Inflammatory macrophage treated with lipopolysaccharide for 4 hours (primary cell): ENCODE measurements around the gene LRRC10B.

ENCODE experiments used
- DNase-seq: peaks from one replicate; pipeline ENCODE4 v3.0.0-alpha.2; 2020

The LRRC10B gene

GRCh38 chr11:61487342-61488025 is 21.1 kb upstream of the LRRC10B start:
- DNase-seq, result no peak

- DNase-seq, result no peak
Observed at GRCh38 chr11:61488651-61489291, 19.8 kb upstream of the LRRC10B start.

GRCh38 chr11:61489833-61490721 is 18.5 kb upstream of the LRRC10B start:
- no peak for DNase-seq

DNA sequence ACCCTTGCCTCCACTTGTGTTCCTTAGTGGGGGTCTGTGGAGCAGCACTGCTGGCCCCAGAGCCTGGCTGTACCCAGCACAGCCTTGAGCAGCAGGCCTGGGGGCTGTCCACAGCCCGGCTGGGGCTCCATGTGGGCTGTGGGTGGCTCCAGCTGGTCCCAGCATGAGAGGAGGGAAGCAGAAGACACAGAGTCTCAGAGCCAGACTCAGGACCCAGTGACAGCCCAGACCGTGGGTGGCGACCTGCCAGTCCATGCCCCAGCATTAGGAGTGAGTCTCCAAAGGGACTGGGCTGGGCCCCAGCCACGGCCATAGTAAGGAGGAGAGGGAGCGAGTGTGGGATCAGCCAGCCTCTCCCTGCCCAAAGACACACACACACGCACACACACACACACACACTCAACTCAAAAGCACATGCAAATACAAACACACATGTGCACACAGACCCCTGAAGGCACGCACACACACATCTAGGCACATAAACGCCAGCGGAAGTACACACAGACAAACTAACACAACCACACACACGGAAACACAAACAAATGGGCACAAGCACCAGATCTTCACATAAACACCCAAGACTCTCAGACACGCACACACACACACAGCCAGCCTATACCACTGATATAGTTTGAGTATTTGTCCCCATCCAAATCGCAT is 16.7 kb upstream of the LRRC10B start:
- no peak for DNase-seq

DNA sequence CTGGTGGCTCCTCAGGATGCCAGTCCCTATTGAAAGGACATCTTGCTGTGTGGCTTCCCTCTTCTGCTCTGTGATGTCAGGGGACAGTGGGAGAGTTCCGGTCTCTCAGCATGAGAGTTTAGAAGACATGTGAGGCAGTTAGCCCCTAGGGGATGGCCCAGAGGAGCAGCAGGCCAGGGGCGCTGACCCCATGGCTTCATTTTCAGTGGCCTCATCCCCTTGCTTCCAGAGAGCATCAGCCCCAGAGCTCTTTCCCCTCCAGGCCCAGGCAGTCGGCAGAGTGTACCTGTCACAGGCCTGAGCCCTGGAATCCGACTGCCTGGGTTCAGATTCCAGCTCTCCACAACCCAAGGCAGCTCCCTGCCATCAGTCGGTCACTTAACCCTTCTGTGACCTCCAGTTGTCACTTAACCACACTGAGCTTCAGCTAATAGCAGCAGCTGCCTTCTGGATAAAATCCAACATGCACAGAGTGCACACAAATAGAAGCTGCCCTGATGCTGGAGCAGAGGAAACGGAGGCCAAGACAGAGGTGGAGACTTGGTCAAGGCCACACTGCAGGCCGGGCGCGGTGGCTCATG is 14.1 kb upstream of the LRRC10B start:
- DNase-seq, result no peak

- DNase-seq, result no peak
Observed at GRCh38 chr11:61495801-61496601, 12.5 kb upstream of the LRRC10B start.

GRCh38 chr11:61496602-61497400 is 11.7 kb upstream of the LRRC10B start:
- no peak for DNase-seq

- DNase-seq, result no peak
Observed at GRCh38 chr11:61497473-61497872, 11.1 kb upstream of the LRRC10B start.

DNA sequence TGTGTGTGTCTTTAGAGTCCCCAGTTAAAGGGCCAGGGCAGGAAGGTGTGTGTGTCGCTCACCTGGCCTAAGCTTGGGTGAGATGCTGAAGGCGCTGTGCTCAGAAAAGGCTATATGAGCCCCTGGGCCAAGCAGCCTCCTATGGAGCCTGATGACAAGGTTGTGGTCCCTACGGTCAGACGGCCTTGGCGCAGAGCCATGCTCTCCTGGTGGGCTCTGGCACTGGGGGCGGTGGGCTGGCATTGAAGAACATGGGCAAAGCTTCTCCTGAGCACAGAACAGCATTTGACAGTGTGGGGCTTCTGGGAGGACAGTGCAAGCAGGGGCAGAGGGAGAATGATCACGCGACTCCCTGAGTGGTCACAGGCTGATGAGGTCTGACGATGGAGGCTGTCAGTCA is 10.7 kb upstream of the LRRC10B start:
- DNase-seq, result no peak

DNA sequence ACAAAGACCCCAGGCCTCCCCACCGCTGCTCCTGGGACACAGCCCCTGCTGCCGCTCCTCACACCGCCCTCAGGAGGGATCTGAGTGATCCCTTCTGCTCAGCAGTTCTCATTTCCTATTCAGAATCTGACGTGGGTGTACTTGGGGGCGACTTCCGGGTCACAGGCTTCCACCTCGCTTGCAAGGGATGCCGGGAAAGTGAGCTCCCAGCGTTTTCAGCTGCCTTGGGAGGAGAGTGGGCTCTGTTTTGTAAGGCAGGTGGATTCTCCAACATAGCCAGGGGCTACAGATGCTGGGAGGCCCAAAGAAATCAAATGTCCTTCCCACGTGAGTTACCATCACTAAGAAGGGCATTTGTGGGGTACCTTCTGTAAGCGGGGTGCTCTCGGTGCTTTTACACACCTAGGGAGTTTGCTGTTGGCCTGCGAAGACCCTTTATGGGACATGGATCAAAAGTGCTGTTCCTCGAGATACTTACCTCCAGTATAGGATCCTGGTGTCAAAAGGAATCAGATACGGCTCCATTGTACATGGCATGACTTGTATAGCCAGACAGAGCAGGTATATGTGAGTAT is 9.7 kb upstream of the LRRC10B start:
- no peak for DNase-seq

DNA sequence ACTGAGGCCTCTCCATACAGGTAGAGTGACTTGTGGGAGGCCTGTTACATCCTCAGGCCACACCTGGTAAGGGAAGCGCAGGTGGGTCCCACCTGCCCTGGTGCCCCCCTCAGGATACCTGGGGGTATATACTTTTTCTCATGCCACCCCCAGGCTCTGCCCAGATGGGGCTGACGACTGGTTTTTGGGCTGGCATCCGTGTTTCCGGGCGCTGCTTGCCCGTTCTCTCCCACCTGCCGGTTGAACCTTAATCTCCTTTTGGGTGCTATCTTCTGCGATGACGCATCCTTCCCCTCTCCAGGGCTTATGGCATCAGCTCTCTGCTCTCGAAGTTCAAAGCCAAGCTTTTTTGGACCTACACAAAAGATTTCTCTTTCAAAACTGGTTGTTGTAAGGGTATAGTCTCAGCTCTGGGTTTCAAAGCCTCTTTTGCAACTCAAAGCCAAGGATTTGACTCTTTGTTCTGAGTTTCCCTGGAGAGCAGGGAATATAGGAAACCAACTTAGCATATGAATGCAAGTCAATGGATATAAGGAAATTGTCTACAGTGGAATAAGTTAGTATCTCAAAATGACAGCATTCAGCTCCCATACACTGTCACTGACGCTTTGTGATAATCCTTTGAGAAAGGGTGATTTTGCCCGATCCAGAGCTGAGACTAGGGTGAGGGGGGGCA is 8.6 kb upstream of the LRRC10B start:
- no peak for DNase-seq

DNA sequence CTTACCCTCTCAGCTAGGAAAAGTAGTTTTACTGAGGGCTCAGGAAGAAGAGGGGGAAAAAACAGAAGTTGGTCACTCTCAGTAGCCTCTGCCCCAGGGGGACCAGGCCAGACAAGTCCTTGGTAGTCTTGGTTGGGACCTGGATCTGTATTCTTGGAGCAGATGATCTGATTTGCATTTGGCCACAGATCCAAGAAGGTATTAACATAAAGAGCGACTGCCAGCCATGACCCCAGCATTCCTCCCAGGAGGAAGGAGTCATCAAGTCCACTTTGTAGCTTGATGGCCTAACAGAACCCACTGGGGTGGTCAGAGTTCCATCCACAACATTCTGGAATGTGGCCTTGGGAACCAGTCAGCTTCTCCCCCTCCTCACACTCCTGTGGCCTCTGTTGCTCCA is 6.0 kb upstream of the LRRC10B start:
- DNase-seq, result no peak

DNA sequence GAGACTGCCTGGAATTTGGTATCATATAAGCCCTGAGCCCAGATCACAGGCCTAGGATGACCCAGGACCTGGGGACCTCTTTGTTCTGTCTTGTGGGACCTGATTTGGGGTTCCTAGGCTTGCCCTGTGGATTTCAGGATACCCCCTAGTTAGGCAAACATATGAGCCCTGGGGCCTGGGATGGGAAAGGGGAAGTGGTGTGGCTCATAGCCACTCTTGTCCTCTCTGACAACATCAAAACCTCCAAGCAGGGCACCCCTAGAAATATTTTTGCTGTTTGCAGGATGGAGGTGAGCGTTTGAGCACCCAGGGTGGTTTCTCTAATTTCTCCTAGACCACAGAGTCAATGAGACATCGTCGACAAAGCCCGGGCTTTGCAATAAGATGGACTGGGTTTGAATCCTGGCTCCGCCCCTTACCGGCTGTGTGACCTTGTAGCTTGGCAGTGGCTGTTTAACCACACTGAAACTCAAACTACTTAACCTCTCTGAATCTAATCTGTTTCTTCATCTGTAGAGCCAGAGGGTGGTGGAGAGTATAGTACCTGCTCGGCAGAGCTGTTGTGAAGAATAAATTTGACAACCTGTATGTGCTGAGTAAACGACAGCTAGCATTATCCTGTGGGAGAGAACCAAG is 5.3 kb upstream of the LRRC10B start:
- DNase-seq, result no peak

- no peak for DNase-seq
Observed at GRCh38 chr11:61505106-61505505, 3.4 kb upstream of the LRRC10B start.

DNA sequence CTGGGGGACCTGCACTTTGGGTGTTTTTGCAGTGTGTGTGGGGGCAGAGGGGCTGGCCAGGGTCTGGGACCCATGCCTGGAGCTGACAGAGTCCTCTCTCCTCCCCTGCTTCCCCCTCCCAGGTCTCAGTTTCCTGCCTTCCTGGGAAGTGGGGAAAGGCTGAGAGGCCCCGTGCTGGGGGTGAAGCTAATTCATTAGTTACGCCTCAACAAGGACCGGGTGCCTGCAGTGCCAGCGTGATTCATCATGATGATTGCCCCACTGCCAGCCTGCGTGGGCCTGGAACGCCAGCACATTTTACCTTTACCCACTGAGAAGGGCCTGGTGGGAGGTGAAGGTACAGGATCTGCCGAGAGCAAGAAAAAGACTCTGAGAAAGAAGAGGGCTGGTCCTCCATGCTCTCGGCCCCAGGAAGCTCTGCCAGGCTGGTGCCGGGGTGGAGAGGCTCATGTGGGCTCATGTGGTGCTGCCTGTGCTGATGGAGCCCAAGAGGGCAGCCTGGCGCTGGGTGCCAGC is 2.9 kb upstream of the LRRC10B start:
- DNase-seq, result no peak

DNA sequence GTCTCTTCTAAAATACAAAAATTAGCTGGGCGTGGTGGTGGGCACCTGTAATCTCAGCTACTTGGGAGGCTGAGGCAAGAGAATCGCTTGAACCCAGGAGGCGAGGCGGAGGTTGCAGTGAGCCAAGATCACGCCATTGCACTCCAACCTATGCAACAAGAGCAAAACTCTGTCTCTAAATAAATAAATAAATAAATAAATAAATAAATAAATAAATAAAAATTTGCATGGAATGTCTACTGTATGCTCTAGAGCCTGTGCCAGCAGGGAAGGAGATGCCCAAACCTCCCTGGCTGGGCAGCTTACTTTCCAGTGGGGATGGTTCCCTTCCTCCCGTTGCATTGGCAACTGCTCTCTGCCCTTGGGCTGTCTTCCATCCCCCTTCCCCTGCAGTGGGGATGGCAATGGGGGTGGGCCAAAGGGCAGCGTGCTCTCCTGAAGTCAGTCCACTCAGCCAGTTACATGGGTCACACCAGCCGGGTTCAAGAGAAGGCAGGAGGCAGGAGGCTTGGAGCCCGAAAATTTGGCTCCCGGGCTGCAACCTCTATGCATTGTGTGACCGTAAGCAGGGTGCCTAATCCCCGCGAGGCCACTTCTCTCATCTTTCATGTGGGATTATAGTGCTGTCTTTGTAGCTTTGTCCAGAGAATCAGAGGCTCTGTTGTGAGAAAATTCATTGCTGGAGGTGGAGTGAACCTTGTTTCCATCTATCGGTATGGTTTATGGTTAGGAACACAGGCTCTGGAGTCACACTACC is 1.4 kb upstream of the LRRC10B start:
- no peak for DNase-seq

GRCh38 chr11:61509043-61510029 is 787 bp downstream of the LRRC10B start:
- DNase-seq, result peak; percentile 84
